Stimulated activated CD4-positive, alpha-beta T cell treated with anti-CD3 and anti-CD28 coated beads, Interleukin-15, amount 100 ng/mL, for 24 hours (primary cell): ENCODE results near the gene LPAR2.
"Not testable (repeated sequence)": the region's sequence is repeated elsewhere in the genome, so short reads cannot be mapped to it uniquely, and the experiment has no call there.

Experiments used
- DNase-seq: peaks from one replicate; pipeline ENCODE4 v3.0.0-alpha.2; 2020

Gene LPAR2

DNA sequence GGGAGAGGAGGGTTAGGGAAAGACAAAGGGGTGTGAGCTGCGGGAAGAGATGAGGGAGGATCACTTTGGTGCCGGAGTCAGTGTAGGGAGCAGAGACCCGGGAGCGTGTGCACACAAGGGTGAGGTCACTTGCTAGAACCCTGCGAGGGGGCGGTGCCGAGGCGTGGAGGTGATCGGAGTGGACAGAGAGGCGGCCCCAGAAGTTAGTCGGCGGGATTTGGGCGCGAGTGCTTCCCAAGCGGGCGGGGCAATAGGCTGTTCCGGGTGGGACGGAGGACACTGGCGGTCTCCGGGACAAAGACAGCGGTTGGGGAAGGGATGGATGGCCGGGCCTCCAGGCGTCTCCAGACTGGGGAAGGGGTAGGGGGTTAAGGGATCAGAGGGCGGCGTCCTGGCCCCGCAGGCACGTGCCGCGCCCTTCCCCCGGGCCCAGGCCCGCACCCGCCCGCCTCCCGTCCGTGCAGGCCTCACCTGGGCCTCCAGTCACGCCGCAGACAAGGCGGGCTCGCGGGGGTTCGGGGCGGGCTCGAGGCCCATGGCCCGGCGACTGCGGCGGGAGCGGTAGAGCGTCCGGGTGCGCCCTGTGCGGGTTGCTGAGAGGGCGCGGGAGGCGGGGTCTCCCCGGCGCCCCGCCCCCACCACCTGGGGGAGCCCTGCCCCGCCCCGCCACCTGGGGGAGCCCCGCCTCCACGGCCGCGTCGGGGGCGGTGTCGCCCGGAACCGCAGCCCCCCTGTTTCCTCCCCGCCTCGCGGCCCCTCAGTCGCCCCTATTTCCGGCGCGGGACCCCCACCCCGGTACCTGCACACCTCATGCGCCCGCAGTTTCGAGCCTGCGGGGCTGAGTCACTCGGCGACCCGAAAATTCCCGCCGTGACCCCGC is at the start of gene LPAR2:
LPAR2 (minus strand) TSS at position 600 of the 880 bp plus-strand sequence. CDS start 945 bp downstream, outside the sequence.
- peak; percentile 74 for DNase-seq

GRCh38 chr19:19677579-19677978 is 49.6 kb upstream of the LPAR2 start:
- no peak for DNase-seq

DNA sequence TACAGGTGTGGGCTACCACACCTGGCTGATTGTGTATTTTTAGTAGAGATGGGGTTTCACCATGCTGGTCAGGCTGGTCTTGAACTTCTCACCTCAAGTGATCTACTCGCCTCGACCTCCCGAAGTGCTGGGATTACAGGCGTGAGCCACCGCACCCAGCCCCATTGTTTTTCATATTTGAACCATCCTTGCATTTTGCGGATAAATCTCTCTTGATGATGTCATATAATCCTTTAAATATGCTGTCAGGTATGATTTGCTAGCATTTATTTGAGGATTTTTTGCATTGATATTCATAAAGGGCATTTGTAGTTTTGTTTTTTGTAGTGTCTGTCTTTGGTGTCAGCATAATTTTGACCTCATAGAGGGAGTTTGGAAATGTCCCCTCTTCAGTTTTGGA is 46.3 kb upstream of the LPAR2 start:
- no peak for DNase-seq

DNA sequence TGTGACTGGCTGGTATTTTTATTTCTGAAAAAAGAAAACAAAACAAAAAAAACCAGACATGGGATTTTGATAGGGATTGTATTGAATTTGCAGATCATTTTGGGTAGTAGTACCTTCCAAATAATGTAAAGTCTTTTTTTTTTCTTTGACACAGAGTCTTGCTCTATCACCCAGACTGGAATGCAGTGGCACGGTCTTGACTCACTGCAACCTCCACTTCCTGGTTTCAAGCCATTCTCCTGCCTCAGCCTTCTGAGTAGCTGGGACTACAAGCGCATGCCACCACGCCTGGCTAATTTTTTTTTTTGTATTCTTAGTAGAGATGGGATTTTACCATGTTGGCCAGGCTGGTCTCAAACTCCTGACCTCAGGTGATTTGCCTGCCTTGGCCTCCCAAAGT is 44.8 kb upstream of the LPAR2 start:
- DNase-seq, result no peak

- DNase-seq, result no peak
Measured at GRCh38 chr19:19670070-19670551, 42.1 kb upstream of the LPAR2 start.

DNA sequence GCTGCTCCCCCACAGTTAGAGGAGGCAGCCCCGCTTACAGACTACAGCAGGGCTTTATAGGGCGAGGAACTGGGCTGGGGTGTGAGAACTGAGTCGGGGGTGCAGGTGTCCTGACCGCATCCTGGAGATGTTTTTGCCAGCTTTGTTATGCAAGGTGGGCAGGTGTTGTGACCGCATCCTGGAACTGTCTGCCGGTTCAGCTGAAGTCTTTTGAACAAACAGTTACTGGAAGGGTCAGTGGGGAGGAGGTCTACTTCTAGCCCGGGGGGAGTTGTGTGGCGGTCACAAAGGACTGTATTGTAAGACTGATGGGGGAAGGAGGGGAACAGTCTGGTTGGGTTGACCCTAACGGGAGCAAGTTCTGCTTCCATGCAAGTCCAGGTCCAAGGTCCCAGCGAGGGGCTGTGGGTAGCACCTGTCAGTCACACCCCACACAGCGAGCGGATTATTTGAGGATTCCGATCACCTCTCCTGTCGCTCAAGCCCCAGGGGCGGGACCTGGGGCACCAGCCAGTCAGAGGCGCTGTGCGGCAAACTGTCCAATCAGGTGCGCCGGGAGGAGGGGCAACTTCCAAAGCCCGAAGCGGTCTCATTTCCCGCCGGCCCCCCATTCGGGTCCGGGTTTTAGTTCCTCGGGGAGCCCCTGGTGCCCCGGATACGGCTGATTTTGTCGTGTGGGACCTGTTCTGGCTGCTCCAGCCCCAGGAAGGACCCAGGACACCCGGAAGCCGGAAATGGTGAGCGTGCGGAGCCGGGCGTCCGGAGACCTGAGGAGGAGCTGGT is 40.4 kb upstream of the LPAR2 start, which contains the start of gene ZNF101:
ZNF101 (plus strand) TSS at position 610 of the 783 bp plus-strand sequence; CDS start at position 735, 125 bp downstream.
- peak; percentile 99 for DNase-seq

DNA sequence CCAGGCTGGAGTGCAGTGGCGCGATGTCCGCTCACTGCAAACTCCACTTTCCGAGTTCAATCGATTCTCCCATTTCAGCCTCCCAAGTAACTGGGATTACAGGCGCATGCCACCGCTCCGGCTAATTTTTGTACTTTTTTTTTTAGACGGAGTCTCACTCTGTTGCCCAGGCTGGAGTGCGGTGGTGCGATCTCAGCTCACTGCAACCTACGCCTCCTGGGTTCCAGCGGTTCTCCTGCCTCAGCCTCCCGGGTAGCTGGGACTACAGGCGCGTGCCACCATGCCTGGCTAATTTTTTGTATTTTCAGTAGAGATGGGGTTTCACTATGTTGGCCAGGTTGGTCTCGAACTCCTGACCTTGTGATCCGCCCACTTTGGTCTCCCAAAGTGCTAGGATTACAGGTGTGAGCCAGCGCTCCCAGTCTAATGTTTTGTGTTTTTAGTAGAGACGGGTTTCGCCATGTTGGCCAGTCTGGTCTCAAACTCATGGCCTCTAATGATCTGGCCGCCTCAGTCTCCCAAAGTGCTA is 37.5 kb upstream of the LPAR2 start:
- DNase-seq, result not testable (repeated sequence)

GRCh38 chr19:19663256-19664120 is 35.5 kb upstream of the LPAR2 start, which contains the start of gene ATP13A1:
TSS of gene ATP13A1 (minus strand) at chr19:19663676. CDS start at chr19:19663666, 10 bp downstream.
- peak; percentile 94 for DNase-seq

GRCh38 chr19:19662871-19663255 is 34.8 kb upstream of the LPAR2 start:
- DNase-seq, result no peak

- DNase-seq, result no peak
Measured at GRCh38 chr19:19662344-19662743, 34.3 kb upstream of the LPAR2 start.

DNA sequence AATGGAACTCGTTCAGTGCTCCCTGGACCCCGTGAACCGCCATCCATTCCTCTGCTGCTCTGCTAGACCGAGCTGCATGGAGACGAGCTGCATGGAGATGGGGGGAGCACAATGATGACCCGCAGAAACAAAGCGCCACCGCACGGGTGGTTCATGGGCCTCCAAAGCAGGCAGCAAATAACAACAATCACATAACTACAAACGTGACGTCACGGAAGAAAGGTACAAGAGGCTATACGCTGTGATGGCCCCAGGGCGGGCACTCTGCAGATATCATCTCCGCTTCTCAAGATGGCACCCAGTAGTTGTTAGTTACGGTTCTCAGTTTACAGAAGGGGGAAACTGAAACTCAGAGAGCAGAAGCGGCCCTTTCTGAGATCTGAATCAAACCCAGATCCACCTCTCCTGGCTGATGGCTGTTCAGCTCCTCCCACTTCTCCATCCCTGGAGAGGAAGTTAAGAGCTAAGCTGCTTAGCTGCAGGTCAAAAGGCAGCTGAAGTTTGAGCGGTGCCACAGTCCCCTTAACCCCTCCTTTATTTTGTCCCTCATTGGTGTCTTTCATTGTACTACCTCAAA is 33.7 kb upstream of the LPAR2 start:
- DNase-seq, result peak; percentile 64

GRCh38 chr19:19661141-19661674 is 33.2 kb upstream of the LPAR2 start:
- no peak for DNase-seq

DNA sequence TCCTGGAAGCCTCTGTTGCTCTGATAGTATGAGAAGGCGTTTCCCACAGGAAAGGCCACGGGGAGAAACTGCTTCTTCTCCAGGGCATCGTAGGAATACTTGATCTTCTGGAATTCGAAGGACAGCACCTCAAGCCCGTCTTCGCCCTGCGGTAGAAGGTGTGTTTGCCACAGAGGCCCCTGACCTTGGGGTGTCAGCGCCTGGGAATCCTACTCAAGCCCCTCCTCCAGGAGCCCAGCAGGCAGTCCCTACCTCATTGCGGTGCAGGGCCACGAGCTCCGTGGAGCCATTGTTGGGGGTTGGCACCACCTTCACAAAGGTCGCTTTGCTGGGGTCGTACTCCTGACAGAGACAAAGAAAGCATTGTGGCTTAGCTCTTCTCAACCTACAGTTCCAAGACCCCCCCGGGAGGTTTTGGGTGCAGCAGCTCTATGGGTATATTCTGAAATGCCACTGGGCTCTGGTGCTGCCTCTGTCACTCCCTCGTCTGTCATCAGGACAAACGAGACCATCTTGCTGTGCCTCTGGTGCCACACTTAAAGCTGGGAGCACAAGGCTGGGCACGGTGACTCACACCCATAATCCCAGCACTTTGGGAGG is 31.7 kb upstream of the LPAR2 start:
- no peak for DNase-seq

- DNase-seq, result no peak
Measured at GRCh38 chr19:19657397-19657783, 29.4 kb upstream of the LPAR2 start.

DNA sequence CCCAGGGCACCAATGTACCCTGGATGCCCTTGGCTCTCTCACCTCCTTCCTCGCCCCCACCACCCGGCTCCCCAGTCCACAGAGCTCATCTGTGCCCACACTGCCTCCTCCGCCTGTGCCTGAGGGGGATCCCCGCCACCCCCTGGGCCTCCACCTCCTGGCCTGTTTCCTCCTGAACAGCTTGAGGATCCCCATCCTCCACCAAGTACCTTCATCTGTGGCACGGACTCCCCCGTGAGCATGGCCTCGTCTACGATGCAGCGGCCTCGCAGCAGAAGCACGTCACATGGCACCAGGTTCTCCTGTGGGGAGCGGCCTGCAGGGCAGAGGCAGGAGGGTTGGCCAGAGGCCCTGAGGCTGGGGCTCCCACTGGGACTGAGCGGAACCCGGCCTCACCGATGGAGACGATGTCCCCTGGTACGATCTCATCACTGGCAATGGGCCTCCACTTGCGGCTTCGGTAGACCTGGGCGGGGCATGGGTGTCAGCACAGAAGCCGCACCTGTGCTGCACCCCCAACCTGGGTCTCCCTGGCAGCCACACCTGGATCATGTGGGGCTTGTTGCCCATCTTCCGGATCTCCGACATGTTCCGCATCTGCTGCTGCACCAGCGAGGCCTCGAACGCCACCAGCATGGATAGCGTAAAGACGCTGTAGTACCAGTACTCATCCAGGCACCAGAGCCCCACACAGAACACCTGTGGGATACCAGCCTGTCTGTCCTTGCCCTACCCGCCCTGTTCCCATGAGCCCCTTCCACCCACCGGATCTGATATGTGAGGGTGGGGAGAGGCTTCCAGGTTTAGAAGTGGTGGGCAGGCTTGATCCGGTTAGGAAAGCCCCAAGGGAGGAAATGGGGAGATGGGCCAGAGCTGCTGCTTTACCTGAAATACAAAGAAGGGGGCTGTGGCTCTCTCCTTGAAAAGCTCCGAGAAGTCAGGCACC is 28.7 kb upstream of the LPAR2 start:
- no peak for DNase-seq

DNA sequence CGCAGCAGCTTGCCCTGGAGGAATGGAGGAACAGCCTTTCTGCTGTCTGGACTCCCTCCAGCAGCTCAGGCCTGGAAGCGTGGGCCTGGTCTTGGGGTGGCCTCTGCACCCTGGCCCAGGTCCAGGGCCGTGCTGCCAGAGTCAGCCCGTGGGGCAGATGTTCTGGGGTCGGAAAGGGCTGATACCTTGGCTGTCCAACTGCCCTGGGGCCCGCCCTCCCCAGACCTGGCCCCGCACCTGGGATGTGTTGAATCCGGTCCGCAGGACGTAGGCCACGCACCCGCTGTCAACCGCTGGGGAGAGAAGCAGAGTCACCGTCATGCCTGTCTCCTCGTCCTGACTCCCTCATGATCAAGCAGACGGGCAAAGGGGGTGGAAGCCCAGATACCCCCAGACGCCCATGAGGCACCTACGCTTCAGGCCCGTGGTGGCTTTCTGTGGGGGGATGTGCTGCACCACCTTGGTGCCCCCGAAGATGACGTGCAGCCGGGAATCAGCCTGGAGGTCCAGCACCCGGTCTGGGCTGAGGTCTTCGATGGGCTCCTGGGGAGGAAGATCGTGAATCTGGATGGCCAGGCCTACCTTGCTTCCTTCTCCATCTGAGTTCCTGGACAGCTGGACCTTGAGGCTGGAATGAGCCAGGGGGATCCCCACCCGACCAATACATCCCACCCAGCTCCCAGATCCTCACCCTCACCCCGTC is 27.8 kb upstream of the LPAR2 start:
- no peak for DNase-seq

DNA sequence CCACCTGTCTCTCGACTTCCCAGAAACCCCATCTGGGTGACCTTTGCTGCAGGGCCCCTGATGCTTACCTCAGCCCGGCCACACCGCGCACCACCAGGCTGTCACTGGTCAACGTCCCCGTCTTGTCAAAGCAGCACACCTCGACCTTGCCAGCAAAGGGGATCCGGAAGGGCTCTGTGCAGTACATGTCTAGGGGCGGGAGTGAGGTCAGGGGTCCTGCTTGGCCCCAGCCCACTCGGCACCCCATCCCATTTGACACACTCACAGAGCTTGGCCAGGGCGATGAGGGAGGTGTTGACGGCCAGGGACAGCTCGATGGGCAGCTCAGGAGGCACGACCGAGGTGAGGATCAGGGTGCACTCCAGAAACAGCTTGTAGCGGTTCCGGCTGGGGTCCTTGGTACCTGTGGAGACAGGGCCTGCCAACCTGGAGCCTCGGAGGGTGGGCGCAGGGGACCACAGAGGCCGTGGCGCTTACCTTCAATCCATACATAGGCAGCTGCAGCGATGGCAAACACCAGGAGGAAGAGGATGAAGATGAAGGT is 27.1 kb upstream of the LPAR2 start:
- DNase-seq, result no peak

DNA sequence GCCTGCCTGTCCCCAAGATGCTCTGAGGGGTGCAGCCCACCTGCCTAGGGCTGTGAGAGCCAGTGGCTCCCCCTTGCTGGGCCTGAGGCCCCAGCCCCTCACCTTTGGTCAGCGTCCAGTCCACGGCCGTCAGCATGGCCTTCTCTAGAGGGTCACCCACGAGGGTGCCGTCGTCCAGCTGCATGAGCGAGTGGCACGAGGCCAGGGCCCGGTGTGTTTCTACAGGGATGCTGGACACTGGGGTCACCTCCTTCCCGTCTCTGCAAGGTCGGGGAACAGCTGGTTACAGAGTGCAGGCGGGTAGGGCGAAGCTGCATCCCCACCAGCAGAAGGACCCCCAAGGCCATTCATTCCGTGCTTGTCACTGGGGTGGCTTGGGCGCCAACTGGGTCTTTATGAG is 26.4 kb upstream of the LPAR2 start:
- DNase-seq, result no peak

DNA sequence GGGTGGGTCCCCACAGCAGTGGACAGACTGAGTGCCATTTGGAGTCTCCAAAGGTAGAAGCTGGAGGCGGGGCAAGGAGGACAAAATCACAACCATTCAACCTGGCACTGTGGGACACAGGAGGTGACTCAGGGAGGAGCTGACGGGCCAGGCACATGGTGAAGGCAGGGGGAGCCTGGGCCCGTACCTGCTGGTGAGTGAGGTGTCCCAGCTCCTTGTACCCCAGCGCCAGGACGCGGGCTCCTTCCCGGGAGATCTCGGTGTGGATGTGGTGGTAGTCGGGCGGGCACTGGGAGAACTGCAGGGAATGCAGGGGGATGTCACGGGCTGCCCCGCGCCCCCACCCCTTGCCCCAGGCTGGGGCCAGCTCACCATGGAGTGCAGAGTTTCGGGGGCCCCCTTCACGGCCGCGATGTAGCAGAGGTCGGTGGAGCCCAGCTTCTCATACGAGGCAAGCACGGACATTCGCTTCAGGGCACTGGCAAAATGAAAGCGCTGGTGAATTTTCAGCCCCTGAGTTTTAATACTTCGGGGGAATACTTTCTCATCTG is 25.7 kb upstream of the LPAR2 start:
- DNase-seq, result no peak
